OCI-LY7 (cell line): ENCODE results near the gene KIFC1.

Experiments used
- CTCF ChIP-seq: fragments of 200-600 bp; sonication (generic); conservative IDR thresholded peaks from 2 replicates; pipeline ENCODE4 v1.5.1; 2014; ENCODE audit warnings: mild to moderate bottlenecking, antibody characterized with exemption, low read length, moderate library complexity, mixed read lengths
- EZH2phosphoT487 ChIP-seq: fragments of 200-600 bp; sonication (generic); IDR thresholded peaks from 2 replicates; pipeline ENCODE4 v1.6.1; 2018; ENCODE audit warnings: low read depth, borderline replicate concordance, mild to moderate bottlenecking, mixed run types, antibody characterized with exemption, low read length, moderate library complexity, mixed read lengths

GRCh38 chr6:33431880-33432541 is 40.4 kb downstream of the KIFC1 start:
- no peak for TF ChIP-seq CTCF
- TF ChIP-seq EZH2phosphoT487, result no peak
